Glutamatergic neuron (in vitro differentiated cells): ENCODE data around the gene ZNF646. TPM values are rescaled to one million over a fixed set of nuclear protein-coding genes. Genes with fewer than 3 reads are reported as not detected.

ENCODE experiments used
- DNase-seq: peaks from one replicate; pipeline ENCODE4 v3.0.0; 2022
- H3K27ac Mint-ChIP-seq: one replicate; pipeline ENCODE4 v1.8.0; 2020; ENCODE audit warnings: mild to moderate bottlenecking, mixed read lengths, inconsistent platforms; ENCODE audit not compliant: unreplicated experiment
- H3K27me3 Mint-ChIP-seq: one replicate; pipeline ENCODE4 v1.8.0; 2020; ENCODE audit warnings: mild to moderate bottlenecking, moderate library complexity, mixed read lengths, inconsistent platforms; ENCODE audit not compliant: unreplicated experiment
- H3K36me3 Mint-ChIP-seq: one replicate; pipeline ENCODE4 v1.8.0; 2020; ENCODE audit warnings: mild to moderate bottlenecking, mixed read lengths, inconsistent platforms; ENCODE audit not compliant: unreplicated experiment
- H3K4me1 Mint-ChIP-seq: one replicate; pipeline ENCODE4 v1.8.0; 2020; ENCODE audit warnings: mild to moderate bottlenecking, low read depth, mixed read lengths, inconsistent platforms; ENCODE audit not compliant: unreplicated experiment
- H3K4me3 Mint-ChIP-seq: one replicate; pipeline ENCODE4 v1.8.0; 2020; ENCODE audit warnings: mild to moderate bottlenecking, mixed read lengths, inconsistent platforms; ENCODE audit not compliant: unreplicated experiment
- H3K9me3 Mint-ChIP-seq: one replicate; pipeline ENCODE4 v1.8.0; 2020; ENCODE audit warnings: mild to moderate bottlenecking, moderate library complexity, mixed read lengths, inconsistent platforms; ENCODE audit not compliant: unreplicated experiment
- total RNA-seq: library from RNA; stranded (reverse); fragmentation: NEBNext Ultra II Directional; extraction: Animal tissue kit (Norgen Biotek cat#: 25700); gene quantifications from one replicate; pipeline ENCODE4 v1.2.1, GENCODE V29; 2021; ENCODE audit not compliant: unreplicated experiment
- TF ChIP-seq, protein P1 (sequence below): fragments of 200-600 bp; sonication (generic); IDR thresholded peaks from one replicate; pipeline ENCODE4 v1.5.0; 2021; ENCODE audit not compliant: partially characterized antibody, unreplicated experiment

ZNF646 gene
- total RNA-seq, 1 donor from 2014 or later: 33.1 TPM

DNA sequence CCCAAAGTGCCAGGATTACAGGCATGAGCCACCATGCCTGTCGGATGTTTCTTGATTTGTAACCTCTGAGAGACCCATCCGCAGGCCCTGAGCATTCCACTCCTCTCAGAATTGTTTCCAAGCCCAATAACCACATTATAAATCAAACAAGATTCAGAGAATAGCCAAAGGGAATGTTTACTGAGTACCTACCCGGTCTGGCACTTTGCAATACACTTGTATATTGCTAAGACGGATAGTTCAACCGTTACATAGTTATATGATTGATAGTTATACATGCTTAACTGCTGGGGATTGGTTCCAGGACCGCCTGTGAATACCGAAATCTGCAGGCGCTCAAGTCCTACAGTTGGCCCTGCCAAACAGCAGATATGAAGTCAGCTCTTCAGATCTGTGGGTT is 40.2 kb downstream of the ZNF646 start:
- Mint-ChIP-seq H3K36me3 (no peaks in the 10 kb centered on the region), H3K27me3 (peaks cover 6% of the 10 kb centered on the region), H3K9me3 (peaks cover 11% of the 10 kb centered on the region), H3K4me1 (peaks cover 9% of the 10 kb centered on the region), H3K27ac (no peak overlapping the region), H3K4me3 (no peak overlapping the region)
- TF ChIP-seq, protein P1, sequence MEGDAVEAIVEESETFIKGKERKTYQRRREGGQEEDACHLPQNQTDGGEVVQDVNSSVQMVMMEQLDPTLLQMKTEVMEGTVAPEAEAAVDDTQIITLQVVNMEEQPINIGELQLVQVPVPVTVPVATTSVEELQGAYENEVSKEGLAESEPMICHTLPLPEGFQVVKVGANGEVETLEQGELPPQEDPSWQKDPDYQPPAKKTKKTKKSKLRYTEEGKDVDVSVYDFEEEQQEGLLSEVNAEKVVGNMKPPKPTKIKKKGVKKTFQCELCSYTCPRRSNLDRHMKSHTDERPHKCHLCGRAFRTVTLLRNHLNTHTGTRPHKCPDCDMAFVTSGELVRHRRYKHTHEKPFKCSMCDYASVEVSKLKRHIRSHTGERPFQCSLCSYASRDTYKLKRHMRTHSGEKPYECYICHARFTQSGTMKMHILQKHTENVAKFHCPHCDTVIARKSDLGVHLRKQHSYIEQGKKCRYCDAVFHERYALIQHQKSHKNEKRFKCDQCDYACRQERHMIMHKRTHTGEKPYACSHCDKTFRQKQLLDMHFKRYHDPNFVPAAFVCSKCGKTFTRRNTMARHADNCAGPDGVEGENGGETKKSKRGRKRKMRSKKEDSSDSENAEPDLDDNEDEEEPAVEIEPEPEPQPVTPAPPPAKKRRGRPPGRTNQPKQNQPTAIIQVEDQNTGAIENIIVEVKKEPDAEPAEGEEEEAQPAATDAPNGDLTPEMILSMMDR: no peak
- no peak for DNase-seq

DNA sequence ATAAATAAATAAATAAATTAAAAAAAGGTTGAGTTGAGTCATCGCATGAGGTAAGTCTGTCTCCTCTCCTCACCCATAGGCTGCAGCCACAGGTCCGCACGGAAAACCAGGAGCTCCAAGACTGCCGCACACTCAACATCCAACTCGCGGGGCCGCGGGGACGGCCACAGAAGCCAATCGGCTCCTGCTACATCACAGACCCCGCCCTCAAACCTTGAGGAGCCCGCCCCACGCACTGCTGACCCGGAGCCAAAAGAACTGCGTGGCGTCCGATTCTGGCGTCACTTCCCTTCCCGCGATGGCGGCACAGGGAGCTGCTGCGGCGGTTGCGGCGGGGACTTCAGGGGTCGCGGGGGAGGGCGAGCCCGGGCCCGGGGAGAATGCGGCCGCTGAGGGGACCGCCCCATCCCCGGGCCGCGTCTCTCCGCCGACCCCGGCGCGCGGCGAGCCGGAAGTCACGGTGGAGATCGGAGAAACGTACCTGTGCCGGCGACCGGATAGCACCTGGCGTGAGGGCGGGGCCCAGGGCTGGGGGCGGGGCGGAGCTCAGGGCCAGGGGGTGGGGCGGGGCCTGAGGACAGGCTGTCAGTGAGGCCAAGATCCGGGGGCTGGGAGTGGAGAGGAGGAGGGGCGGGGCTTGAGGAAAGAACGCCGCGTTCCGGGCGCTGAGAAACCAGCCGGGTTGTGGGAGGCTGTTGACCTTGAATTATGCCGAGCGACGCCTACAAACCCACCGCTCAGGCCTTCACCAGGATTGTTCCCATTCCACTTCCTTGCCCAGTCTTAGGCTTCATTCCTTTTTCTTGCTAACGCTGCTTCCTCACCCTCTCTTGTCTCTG is 43.4 kb downstream of the ZNF646 start, which contains the start of gene KAT8:
Gene KAT8 (plus strand): TSS at position 281 of the 839 bp plus-strand sequence. CDS start 18 bp downstream, at position 299.
- H3K27me3 Mint-ChIP-seq: peaks cover 6% of the 10 kb centered on the region
- peak within 1 kb of the TSS; percentile 73 for H3K27ac Mint-ChIP-seq
- TF ChIP-seq, protein P1: no peak
- peaks cover 8% of the 10 kb centered on the region for H3K9me3 Mint-ChIP-seq
- peak; percentile 97 for DNase-seq
- peak within 1 kb of the TSS; percentile 91 for H3K4me3 Mint-ChIP-seq
- no peaks in the 10 kb centered on the region for H3K36me3 Mint-ChIP-seq
- H3K4me1 Mint-ChIP-seq: peaks cover 6% of the 10 kb centered on the region

DNA sequence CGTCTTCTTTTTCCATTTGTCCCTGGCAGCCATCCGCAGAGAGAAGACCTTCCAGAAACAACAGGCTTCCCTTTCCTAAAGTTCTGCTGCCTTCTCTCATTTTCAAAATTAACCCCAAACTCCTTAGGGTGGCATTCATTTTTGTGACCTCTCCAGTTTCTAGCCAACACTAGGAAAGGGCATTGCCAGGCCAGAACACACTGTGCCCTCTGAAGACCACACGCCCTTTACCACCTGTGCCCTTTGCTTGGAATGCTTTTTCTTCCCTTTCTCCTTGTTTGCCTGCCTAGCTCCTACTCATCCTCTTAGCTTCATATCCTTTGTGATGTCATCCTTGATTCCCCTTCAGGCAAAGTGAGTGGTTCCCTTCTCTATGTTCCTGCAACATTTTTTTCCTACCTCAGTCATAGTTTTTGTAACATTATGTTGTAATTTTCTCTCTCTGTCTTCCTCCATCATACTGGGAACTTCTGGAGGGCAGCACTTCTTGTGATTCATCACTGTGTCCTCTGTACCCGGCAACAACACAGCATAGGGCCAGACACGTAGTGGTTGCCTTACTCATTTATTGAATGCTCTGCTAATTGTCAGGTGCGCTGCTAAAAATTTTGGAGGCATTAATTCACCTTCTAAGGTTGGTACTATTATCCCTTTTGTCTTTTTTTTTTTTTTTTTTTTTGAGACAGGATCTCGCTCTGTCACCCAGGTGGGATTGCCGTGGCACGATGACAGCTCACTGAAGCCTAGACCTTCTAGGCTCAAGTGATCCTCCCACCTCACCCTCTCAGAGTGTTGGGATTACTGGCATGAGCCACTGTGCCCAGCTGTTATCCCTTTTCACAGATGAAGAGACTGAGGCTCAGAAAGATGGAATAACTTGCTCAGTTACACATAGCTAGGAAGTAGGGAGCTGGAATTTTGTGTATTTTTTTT is 44.3 kb downstream of the ZNF646 start:
- Mint-ChIP-seq H3K27me3 (peaks cover 6% of the 10 kb centered on the region), H3K9me3 (peaks cover 8% of the 10 kb centered on the region), H3K27ac (peak overlapping the region; percentile 73), H3K36me3 (no peaks in the 10 kb centered on the region), H3K4me1 (peaks cover 6% of the 10 kb centered on the region), H3K4me3 (peak overlapping the region; percentile 91)
- TF ChIP-seq, protein P1: no peak
- no peak for DNase-seq

DNA sequence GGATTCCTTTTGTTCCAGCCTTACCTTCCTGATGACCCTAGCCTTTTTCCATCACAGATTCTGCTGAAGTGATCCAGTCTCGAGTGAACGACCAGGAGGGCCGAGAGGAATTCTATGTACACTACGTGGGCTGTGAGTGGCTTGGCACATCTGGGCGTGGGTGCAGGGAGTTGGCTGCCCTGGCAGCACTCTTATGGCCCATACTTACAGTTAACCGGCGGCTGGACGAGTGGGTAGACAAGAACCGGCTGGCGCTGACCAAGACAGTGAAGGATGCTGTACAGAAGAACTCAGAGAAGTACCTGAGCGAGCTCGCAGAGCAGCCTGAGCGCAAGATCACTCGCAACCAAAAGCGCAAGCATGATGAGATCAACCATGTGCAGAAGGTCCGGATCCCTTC is 45.9 kb downstream of the ZNF646 start:
- Mint-ChIP-seq H3K27me3 (peaks cover 6% of the 10 kb centered on the region), H3K4me3 (no peak overlapping the region)

More for the DNA sequence above, 45.9 kb downstream of the ZNF646 start:
- H3K4me1 Mint-ChIP-seq: peaks cover 6% of the 10 kb centered on the region
- H3K27ac Mint-ChIP-seq: no peak overlapping the region
- no peak for DNase-seq
- no peaks in the 10 kb centered on the region for H3K36me3 Mint-ChIP-seq
- TF ChIP-seq, protein P1: no peak
- H3K9me3 Mint-ChIP-seq: peaks cover 8% of the 10 kb centered on the region
